Esophagus muscularis mucosa (tissue), 3 donors: ENCODE data around the gene CAST.

Source experiments
- POLR2A ChIP-seq: fragments of 450-650 bp; IDR thresholded peaks from one replicate; pipeline ENCODE4 v1.6.1; 2017; ENCODE audit warnings: antibody characterized with exemption, moderate library complexity, mild to moderate bottlenecking, low read depth
- POLR2AphosphoS5 ChIP-seq, 2 donors: sonication (generic); formaldehyde crosslinking; IDR thresholded peaks; one replicate each; pipeline ENCODE4 v1.6.1; 2017; ENCODE audit warnings: antibody characterized with exemption in 2 of 2
- TF ChIP-seq, protein P1 (sequence below), 3 experiments: fragments of 200-600 bp in 2 of 3; fragments of 450-650 bp in 1 of 3; sonication (generic) in 2 of 3; IDR thresholded peaks; one replicate each; pipeline ENCODE4 v1.5.1; 2017 to 2019; ENCODE audit warnings: antibody characterized with exemption in 3 of 3, mild to moderate bottlenecking in 2 of 3, moderate library complexity in 1 of 3

GRCh38 chr5:96634881-96635280 lies 27.3 kb upstream of the CAST start:
- TF ChIP-seq, protein P1, sequence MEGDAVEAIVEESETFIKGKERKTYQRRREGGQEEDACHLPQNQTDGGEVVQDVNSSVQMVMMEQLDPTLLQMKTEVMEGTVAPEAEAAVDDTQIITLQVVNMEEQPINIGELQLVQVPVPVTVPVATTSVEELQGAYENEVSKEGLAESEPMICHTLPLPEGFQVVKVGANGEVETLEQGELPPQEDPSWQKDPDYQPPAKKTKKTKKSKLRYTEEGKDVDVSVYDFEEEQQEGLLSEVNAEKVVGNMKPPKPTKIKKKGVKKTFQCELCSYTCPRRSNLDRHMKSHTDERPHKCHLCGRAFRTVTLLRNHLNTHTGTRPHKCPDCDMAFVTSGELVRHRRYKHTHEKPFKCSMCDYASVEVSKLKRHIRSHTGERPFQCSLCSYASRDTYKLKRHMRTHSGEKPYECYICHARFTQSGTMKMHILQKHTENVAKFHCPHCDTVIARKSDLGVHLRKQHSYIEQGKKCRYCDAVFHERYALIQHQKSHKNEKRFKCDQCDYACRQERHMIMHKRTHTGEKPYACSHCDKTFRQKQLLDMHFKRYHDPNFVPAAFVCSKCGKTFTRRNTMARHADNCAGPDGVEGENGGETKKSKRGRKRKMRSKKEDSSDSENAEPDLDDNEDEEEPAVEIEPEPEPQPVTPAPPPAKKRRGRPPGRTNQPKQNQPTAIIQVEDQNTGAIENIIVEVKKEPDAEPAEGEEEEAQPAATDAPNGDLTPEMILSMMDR (IDR thresholded peaks at IDR 0.05), result no peak
- no peak for TF ChIP-seq POLR2AphosphoS5 (IDR thresholded peaks at IDR 0.05)
- no peak for TF ChIP-seq POLR2A
